ENCODE data around the gene PDE10A.

DNA sequence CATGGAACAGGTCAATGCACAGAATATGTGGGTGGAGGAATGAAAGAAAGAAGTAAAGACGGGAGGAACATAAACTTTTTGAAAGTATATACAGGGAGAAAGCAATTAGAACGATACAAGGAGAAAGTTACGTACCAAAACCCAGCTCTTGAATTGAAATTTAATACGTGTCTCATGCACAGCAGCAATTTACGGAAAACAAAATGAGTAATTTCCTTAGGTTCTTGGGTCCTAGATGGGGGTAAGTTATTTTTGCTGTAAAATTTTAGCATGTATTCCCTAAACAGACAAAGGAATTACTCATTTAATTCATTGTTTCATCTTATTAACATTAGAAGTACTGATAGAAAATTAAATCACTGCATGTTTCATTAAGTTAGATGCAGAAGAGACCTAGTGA lies 75.8 kb downstream of the PDE10A start:
- TF ChIP-seq, protein P1, sequence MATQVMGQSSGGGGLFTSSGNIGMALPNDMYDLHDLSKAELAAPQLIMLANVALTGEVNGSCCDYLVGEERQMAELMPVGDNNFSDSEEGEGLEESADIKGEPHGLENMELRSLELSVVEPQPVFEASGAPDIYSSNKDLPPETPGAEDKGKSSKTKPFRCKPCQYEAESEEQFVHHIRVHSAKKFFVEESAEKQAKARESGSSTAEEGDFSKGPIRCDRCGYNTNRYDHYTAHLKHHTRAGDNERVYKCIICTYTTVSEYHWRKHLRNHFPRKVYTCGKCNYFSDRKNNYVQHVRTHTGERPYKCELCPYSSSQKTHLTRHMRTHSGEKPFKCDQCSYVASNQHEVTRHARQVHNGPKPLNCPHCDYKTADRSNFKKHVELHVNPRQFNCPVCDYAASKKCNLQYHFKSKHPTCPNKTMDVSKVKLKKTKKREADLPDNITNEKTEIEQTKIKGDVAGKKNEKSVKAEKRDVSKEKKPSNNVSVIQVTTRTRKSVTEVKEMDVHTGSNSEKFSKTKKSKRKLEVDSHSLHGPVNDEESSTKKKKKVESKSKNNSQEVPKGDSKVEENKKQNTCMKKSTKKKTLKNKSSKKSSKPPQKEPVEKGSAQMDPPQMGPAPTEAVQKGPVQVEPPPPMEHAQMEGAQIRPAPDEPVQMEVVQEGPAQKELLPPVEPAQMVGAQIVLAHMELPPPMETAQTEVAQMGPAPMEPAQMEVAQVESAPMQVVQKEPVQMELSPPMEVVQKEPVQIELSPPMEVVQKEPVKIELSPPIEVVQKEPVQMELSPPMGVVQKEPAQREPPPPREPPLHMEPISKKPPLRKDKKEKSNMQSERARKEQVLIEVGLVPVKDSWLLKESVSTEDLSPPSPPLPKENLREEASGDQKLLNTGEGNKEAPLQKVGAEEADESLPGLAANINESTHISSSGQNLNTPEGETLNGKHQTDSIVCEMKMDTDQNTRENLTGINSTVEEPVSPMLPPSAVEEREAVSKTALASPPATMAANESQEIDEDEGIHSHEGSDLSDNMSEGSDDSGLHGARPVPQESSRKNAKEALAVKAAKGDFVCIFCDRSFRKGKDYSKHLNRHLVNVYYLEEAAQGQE (IDR thresholded peaks at IDR 0.05; ENCODE audit: insufficient read depth in 1 of 2, low read depth in 2 of 2, low read length in 2 of 2) = no peak
- TF ChIP-seq TAF1 (IDR thresholded peaks at IDR 0.05; ENCODE audit: borderline replicate concordance, insufficient read depth, low read length) (no peak), POLR2AphosphoS5 (IDR thresholded peaks at IDR 0.05; ENCODE audit: low read depth, low read length) (no peak), FOXP2 (optimal IDR thresholded peaks at IDR 0.05; ENCODE audit: borderline replicate concordance, extremely low read depth, extremely low read length, insufficient read depth) (no peak)

Measured in PFSK-1 (cell line).